Kidney (tissue), 14 donors: ENCODE measurements around the gene PLSCR1. TPM values are rescaled to one million over a fixed set of nuclear protein-coding genes. Genes with fewer than 3 reads are reported as not detected.

ENCODE experiments used
- DNase-seq, 5 donors: peaks; one replicate each; pipeline ENCODE4 v3.0.0-alpha.2; 2013 to 2020
- FAIRE-seq: peaks from 2 replicates; lab custom pipeline; 2012; peaks lifted over from hg19 to GRCh38; lab: Jason Lieb, UNC
- H3K27ac ChIP-seq, 2 donors: one replicate each; pipeline ENCODE4 v1.7.0; 2013; ENCODE audit warnings: low read depth in 2 of 2, low read length in 2 of 2, inconsistent platforms in 1 of 2
- H3K27me3 ChIP-seq: one replicate; pipeline ENCODE4 v1.7.1; 2013; ENCODE audit warnings: low read length, inconsistent platforms; ENCODE audit not compliant: control insufficient read depth, insufficient read depth
- H3K36me3 ChIP-seq, 3 donors: one replicate each; pipeline versions ENCODE4 v1.7.0 to v1.7.1; 2013; ENCODE audit warnings: low read length in 3 of 3, control low read depth in 1 of 3, inconsistent platforms in 1 of 3; ENCODE audit not compliant: insufficient read depth in 3 of 3, control insufficient read depth in 2 of 3
- H3K4me1 ChIP-seq, 3 donors: one replicate each; pipeline versions ENCODE4 v1.7.0 to v1.7.1; 2013; ENCODE audit warnings: low read length in 3 of 3, inconsistent platforms in 1 of 3, low read depth in 1 of 3; ENCODE audit not compliant: control insufficient read depth in 2 of 3, insufficient read depth in 2 of 3
- H3K4me3 ChIP-seq, 3 donors: one replicate each; pipeline versions ENCODE4 v1.7.0 to v1.8.1; 2013; ENCODE audit warnings: low read length in 3 of 3, control low read depth in 1 of 3, inconsistent platforms in 1 of 3
- H3K9ac ChIP-seq, 3 donors: one replicate each; pipeline versions ENCODE4 v1.7.0 to v1.7.1; 2013; ENCODE audit warnings: low read length in 3 of 3, control low read depth in 1 of 3, inconsistent platforms in 1 of 3
- H3K9me3 ChIP-seq, 3 donors: one replicate each; pipeline versions ENCODE4 v1.7.0 to v1.7.1; 2013; ENCODE audit warnings: low read length in 3 of 3, control low read depth in 1 of 3, inconsistent platforms in 1 of 3; ENCODE audit not compliant: control insufficient read depth in 2 of 3, insufficient read depth in 1 of 3
- intact Hi-C: fragments of 100-400 bp; cut with DNase I; formaldehyde crosslinking; loops from one replicate; pipeline ENCODE4 v1.11.1; 2022
- polyA plus RNA-seq: library from polyadenylated mRNA; stranded (reverse); fragments of 350-450 nt; fragmentation: Illumina TruSeq; extraction: RNeasy Lipid Tissue Mini Kit (QIAGEN cat#74804); gene quantifications from one replicate; pipeline ENCODE4 v1.2.3, GENCODE V29; 2014; ENCODE audit warnings: low read depth, low replicate concordance; ENCODE audit not compliant: insufficient read depth
- total RNA-seq: library from RNA; stranded (reverse); fragmentation: NEBNext Ultra II Directional; extraction: Animal tissue kit (Norgen Biotek cat#: 25700); gene quantifications from one replicate; pipeline ENCODE4 v1.2.1, GENCODE V29; 2021
- TF ChIP-seq, protein P1 (sequence below): IDR thresholded peaks from 3 replicates; pipeline ENCODE4 v1.5.1; 2012; ENCODE audit warnings: mild to moderate bottlenecking, moderate library complexity, borderline replicate concordance; ENCODE audit not compliant: insufficient read depth; ENCODE audit errors: extremely low read depth
- donor health status: control.
- donor health status: control.
- donor health status: control.
- donor health status: control.
- donor health status: control.
- donor health status: DM: yes; HTN: yes; CAD: no.
- donor health status: Normal renal cell carcinoma (clear cell type).

PLSCR1 gene
- total and polyA plus RNA-seq, 2 donors from 2014 or later = 53.5 to 266 TPM

DNA sequence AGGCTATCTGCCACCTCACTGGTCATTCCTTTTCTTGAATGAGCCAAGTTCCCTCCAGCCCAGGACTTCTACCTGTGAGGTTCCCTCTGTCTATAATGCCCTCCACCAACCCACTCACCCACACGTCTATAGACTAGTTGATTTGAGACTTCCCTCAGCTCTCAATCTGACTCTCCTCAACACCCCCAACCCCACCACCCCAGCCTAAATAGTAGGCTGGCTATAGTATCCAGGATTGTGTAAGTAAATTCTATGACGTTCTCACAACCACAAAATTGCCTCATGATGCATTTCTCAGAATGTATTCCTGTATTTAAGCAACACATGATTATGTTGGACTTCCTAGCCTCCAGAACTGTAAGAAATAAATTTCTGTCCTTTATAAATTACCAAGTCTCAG is 2.2 kb downstream of the PLSCR1 start:
- Histone ChIP-seq H3K4me1 (peaks cover 0 to 10% (median 8%) of the 10 kb centered on the region in 3 donors), H3K36me3 (no peaks in the 10 kb centered on the region), H3K27ac (peak overlapping the region; percentile 1 to 71), H3K27me3 (no peaks in the 10 kb centered on the region), H3K4me3 (peak overlapping the region in 2 of 3 donors; percentile 35 to 84), H3K9me3 (no peaks in the 10 kb centered on the region), H3K9ac (no peak overlapping the region)
- intact Hi-C loops = no loop called here
- DNase-seq (no peak), FAIRE-seq (no peak)
- TF ChIP-seq, protein P1, sequence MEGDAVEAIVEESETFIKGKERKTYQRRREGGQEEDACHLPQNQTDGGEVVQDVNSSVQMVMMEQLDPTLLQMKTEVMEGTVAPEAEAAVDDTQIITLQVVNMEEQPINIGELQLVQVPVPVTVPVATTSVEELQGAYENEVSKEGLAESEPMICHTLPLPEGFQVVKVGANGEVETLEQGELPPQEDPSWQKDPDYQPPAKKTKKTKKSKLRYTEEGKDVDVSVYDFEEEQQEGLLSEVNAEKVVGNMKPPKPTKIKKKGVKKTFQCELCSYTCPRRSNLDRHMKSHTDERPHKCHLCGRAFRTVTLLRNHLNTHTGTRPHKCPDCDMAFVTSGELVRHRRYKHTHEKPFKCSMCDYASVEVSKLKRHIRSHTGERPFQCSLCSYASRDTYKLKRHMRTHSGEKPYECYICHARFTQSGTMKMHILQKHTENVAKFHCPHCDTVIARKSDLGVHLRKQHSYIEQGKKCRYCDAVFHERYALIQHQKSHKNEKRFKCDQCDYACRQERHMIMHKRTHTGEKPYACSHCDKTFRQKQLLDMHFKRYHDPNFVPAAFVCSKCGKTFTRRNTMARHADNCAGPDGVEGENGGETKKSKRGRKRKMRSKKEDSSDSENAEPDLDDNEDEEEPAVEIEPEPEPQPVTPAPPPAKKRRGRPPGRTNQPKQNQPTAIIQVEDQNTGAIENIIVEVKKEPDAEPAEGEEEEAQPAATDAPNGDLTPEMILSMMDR = no peak

DNA sequence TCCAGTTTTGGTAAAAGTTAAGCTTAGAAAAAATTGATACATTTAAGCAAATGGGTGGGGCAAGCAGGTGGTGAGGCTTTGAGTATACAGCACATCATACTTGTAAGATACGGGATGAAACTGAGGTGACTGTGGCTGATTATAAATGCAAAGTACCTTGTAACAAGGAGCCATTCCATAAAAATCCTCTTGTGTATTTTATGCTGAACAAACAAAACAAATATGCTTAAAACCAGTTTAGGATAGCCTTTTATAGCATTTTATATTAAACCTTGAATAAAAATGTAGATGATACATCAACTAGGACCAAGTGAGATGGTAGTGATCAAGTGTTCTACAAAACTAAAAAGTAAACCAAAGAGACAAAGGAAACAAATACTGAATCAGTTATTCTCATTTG is 3.4 kb downstream of the PLSCR1 start:
- Histone ChIP-seq H3K9me3 (no peaks in the 10 kb centered on the region), H3K9ac (no peak overlapping the region), H3K36me3 (no peaks in the 10 kb centered on the region), H3K27me3 (no peaks in the 10 kb centered on the region), H3K27ac (no peak overlapping the region), H3K4me1 (peaks cover 0 to 16% (median 8%) of the 10 kb centered on the region in 3 donors), H3K4me3 (peak overlapping the region in 1 of 3 donors; percentile 33)
- FAIRE-seq = no peak
- intact Hi-C loops = no loop called here
- TF ChIP-seq, protein P1 = no peak
- DNase-seq = no peak

DNA sequence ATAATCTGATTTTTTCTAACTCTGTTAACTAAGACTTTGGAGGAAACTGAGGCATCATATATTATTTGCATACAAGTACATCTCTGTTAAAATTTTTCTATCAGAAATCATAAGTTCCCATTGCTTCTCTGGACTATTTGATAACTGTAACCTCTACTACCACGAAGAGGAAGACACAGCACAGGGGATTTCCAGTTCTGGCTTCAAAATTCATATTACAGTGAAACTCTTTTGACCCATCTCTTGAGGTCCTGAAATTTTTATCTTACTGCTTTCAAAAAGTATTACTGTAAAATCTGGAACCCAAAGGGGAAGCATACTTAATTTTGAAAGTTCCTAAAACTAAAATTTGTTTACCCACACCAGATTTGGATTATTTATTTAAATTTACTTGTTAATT is 4.2 kb downstream of the PLSCR1 start:
- H3K9me3 ChIP-seq = no peaks in the 10 kb centered on the region
- peak overlapping the region in 1 of 3 donors; percentile 20 for H3K4me3 ChIP-seq
- intact Hi-C loops = no loop called here
- peaks cover 0 to 16% (median 8%) of the 10 kb centered on the region in 3 donors for H3K4me1 ChIP-seq
- no peak overlapping the region for H3K27ac ChIP-seq
- TF ChIP-seq, protein P1 = no peak
- no peak for FAIRE-seq
- H3K27me3 ChIP-seq = no peaks in the 10 kb centered on the region
- H3K9ac ChIP-seq = no peak overlapping the region
- no peaks in the 10 kb centered on the region for H3K36me3 ChIP-seq
- no peak for DNase-seq

DNA sequence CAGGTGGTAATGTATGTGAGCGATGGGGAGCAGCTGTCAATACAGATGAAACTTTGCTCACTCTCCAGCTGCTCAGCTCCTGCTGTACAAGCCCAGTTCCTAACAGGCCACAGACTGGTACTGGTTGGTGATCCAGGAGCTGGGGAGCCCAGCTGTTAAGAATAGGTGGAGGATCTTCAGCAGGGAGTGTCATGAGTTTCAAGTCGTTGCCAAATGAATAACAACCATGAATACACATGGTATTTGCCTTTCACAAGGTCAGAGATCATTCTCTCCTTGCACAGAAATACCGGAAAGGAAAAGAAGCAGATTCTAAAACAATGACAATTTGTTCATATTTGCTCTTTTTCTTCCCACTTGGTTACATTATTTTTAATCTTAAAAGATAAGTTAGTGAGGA is 5.1 kb downstream of the PLSCR1 start:
- H3K4me3 ChIP-seq = no peak overlapping the region
- no peak overlapping the region for H3K9ac ChIP-seq
- H3K27me3 ChIP-seq = no peaks in the 10 kb centered on the region
- no peaks in the 10 kb centered on the region for H3K36me3 ChIP-seq
- intact Hi-C loops = no loop called here
- peaks cover 0 to 16% (median 8%) of the 10 kb centered on the region in 3 donors for H3K4me1 ChIP-seq
- DNase-seq = no peak
- TF ChIP-seq, protein P1 = no peak
- no peak overlapping the region for H3K27ac ChIP-seq
- no peak for FAIRE-seq
- H3K9me3 ChIP-seq = no peaks in the 10 kb centered on the region
